ENCODE data around the gene SPOP.
"Not testable (repeated sequence)": the region's sequence is repeated elsewhere in the genome, so short reads cannot be mapped to it uniquely, and the experiment has no call there.

DNA sequence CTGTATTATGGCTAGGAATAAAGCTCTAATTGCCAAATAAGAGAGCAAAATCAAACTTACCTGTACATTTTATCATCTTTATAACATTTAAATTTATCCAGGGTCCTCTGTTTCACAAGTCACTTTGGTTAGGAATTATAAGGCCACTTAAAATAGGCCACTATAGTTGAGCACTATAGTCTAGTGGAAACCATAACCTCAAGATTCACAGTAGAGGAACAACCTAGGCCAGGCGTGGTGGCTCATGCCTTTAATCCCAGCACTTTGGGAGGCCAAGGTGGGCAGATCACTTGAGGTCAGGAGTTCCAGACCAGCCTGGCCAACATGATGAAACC is 31.9 kb downstream of the SPOP start:
- TF ChIP-seq, protein P1, sequence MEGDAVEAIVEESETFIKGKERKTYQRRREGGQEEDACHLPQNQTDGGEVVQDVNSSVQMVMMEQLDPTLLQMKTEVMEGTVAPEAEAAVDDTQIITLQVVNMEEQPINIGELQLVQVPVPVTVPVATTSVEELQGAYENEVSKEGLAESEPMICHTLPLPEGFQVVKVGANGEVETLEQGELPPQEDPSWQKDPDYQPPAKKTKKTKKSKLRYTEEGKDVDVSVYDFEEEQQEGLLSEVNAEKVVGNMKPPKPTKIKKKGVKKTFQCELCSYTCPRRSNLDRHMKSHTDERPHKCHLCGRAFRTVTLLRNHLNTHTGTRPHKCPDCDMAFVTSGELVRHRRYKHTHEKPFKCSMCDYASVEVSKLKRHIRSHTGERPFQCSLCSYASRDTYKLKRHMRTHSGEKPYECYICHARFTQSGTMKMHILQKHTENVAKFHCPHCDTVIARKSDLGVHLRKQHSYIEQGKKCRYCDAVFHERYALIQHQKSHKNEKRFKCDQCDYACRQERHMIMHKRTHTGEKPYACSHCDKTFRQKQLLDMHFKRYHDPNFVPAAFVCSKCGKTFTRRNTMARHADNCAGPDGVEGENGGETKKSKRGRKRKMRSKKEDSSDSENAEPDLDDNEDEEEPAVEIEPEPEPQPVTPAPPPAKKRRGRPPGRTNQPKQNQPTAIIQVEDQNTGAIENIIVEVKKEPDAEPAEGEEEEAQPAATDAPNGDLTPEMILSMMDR (IDR thresholded peaks at IDR 0.05), result not testable (repeated sequence)
- not testable (repeated sequence) for TF ChIP-seq POLR2A (IDR thresholded peaks at IDR 0.05)
